ENCODE results near the gene TIGD7. TPM values are rescaled to one million over a fixed set of nuclear protein-coding genes. Genes with fewer than 3 reads are reported as not detected.

TIGD7 gene
- total RNA-seq, 2 experiments from 2014 or later, result 3.3 to 3.4 TPM

DNA sequence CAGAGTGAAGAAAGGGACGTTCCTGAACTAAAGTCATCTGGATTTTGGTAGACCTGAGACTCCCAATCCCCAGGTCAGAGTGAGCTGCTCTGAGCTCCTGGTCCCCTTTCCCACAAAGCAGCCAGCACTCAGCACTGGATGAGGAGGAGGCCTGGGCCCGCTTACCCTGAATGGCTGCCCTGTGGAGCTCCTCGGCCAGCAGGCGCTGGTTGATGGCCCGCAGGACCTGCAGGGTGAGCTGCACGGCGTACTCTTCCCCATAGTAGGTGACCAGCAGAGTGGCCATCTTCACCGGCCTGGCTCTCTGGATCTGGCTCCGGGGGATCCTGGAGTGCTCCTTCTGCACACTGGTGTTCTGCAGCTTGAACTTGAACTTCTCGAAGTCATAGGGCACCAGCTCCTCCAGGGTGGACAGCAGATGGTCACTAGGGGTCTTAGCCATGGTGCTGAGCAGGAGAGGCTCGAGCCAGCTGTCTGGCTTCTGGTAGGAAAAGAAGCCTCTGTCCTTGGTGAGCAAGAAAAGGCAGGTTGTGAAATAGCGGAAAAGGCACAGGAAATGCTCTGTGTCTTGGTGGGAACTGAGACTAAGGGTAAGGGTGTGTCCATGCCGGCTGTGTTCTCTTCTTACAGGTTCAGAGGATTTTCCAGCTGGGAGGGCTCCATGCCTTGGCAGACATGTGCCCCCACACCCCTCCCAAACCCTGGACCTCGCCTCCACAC is 48.9 kb downstream of the TIGD7 start, which contains the start of gene MEFV:
Gene MEFV (minus strand): TSS at position 488 of the 720 bp plus-strand sequence. CDS start 46 bp downstream, at position 442.
- ChIA-PET CTCF (interaction anchor here (1.5 kb wide), 1 partner anchor 11 kb away, joined by 8 read pairs; no protein-coding TSS in a partner anchor), POLR2A (no interaction called here)
- no peak within 1 kb of the TSS for H3K4me3 Mint-ChIP-seq
- H3K27ac Mint-ChIP-seq, result no peak within 1 kb of the TSS
- no peaks in the 10 kb centered on the region for H3K4me1 Mint-ChIP-seq (ENCODE audit: low read depth)
- H3K27me3 Mint-ChIP-seq, result no peaks in the 10 kb centered on the region
- no peaks in the 10 kb centered on the region for H3K9me3 Mint-ChIP-seq
- intact Hi-C loops (cut with micrococcal nuclease), result no loop called here
- no peak for DNase-seq
- H3K36me3 Mint-ChIP-seq, result no peaks in the 10 kb centered on the region

DNA sequence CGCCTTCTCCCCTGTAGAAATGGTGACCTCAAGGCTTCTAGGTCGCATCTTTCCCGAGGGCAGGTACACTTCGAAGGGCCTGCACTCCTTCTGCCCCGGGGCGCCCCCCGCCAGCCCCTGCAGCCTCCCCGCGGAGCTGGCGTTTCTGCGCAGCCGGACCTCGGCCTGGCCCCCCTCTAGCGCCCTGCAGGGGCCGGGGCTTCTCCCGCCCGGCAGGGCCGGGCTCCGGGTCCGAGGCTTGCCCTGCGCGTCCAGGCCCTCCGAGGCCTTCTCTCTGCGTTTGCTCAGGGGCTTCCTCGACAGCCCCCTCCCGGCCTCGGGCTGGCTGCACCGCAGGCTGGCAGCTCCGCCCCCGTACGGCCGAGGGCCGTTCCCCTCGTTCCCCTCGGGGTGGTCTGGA is 50.9 kb downstream of the TIGD7 start:
- ChIA-PET CTCF (no interaction called here), POLR2A (no interaction called here)
- Mint-ChIP-seq H3K27me3 (no peaks in the 10 kb centered on the region), H3K36me3 (no peaks in the 10 kb centered on the region), H3K4me1 (ENCODE audit: low read depth) (no peaks in the 10 kb centered on the region), H3K27ac (no peak overlapping the region), H3K9me3 (no peaks in the 10 kb centered on the region), H3K4me3 (no peak overlapping the region)
- DNase-seq, result no peak
- intact Hi-C loops (cut with micrococcal nuclease), result no loop called here

DNA sequence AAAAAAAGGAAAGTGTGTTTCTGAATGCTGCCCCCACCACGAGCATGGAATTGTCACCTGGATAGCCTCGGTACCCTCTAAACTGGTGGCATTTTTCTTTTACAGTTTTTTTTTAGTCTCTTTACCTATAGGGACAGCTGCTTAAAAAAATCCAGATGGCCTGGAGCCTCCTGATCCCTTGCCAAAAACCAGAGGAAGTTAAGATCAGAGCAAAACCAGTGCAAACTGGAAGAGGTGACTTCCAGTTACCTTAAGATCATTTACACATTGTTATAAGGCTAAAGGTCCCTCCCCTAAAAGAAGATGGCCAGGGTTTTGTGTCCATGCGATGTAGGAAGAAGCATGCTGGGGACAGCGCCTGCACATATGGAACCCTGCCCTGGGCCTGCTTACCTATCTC is 52.3 kb downstream of the TIGD7 start:
- H3K27ac Mint-ChIP-seq, result no peak overlapping the region
- no peaks in the 10 kb centered on the region for H3K4me1 Mint-ChIP-seq (ENCODE audit: low read depth)
- H3K36me3 Mint-ChIP-seq, result no peaks in the 10 kb centered on the region
- H3K9me3 Mint-ChIP-seq, result no peaks in the 10 kb centered on the region
- H3K4me3 Mint-ChIP-seq, result no peak overlapping the region
- POLR2A ChIA-PET, result no interaction called here
- DNase-seq, result no peak
- intact Hi-C loops (cut with micrococcal nuclease), result no loop called here
- H3K27me3 Mint-ChIP-seq, result no peaks in the 10 kb centered on the region
- CTCF ChIA-PET, result no interaction called here

DNA sequence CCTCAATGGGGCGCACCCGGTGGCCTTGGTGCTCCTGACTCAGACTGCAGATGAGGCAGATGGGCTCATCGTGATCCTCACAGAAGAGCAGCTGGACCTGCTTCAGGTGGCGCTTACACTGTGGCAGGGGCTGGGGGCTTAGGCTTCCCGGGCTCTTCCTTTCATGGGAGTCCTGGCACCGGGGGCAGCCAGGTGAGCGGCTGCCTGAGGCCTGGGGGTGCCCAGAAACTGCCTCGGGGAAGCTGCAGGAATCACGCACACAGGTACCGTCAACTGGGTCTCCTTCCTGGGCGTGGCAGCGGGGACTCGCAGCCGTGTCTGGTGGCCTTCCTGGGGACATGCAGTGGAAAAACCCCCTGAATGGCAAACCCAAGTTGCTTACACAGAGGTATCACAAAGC is 55.8 kb downstream of the TIGD7 start:
- ChIA-PET CTCF (no interaction called here), POLR2A (no interaction called here)
- intact Hi-C loops (cut with micrococcal nuclease), result no loop called here
- Mint-ChIP-seq H3K9me3 (no peaks in the 10 kb centered on the region), H3K4me3 (no peak overlapping the region), H3K36me3 (no peaks in the 10 kb centered on the region), H3K27me3 (peaks cover 1% of the 10 kb centered on the region), H3K27ac (no peak overlapping the region), H3K4me1 (ENCODE audit: low read depth) (no peaks in the 10 kb centered on the region)
- DNase-seq, result no peak

DNA sequence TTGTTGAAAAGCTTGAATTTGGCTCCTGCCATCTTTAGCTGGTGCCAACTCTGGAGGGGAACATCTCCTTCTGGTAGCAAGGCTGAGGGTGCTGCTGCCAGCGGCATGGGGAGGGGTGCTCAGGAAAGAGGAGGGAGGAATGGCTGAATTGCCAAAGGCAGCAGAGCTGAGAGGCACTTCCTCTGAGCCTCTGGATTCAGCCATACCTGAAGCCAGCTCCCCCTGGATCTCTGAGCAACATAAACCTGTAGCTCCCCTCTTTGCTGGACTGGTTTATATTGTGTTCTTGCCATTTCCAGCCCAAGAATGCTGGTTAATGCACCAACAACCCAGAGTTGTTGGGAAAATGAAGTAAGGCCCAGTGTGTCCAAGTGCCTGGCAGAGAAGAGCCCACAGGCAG is 56.2 kb downstream of the TIGD7 start:
- CTCF ChIA-PET, result no interaction called here
- no peak overlapping the region for H3K27ac Mint-ChIP-seq
- H3K27me3 Mint-ChIP-seq, result peaks cover 1% of the 10 kb centered on the region
- DNase-seq, result no peak
- POLR2A ChIA-PET, result no interaction called here
- H3K36me3 Mint-ChIP-seq, result no peaks in the 10 kb centered on the region
- no peaks in the 10 kb centered on the region for H3K4me1 Mint-ChIP-seq (ENCODE audit: low read depth)
- intact Hi-C loops (cut with micrococcal nuclease), result no loop called here
- H3K4me3 Mint-ChIP-seq, result no peak overlapping the region
- H3K9me3 Mint-ChIP-seq, result no peaks in the 10 kb centered on the region

Other genes starting within 250 kb of the TIGD7 start
- gene IL32, start 239.8 kb downstream of the TIGD7 start, total RNA-seq, result 1,000 to 10,000 TPM; 2,504 to 2,532 TPM
- gene ZSCAN10, start 206.1 kb downstream of the TIGD7 start, total RNA-seq, result under 1 TPM in 1 of 2 experiments, not detected in 1; 0.19 TPM
- gene ZNF205, start 192.8 kb downstream of the TIGD7 start, total RNA-seq, result under 1 TPM in 1 of 2 experiments, not detected in 1; 0.21 TPM
- 1 to 10 TPM; 9.0 TPM for gene ZNF213, start 170.4 kb downstream of the TIGD7 start, total RNA-seq
- gene OR1F1, start 117.2 kb downstream of the TIGD7 start, total RNA-seq, result not detected
- gene ZNF200, start 70.3 kb downstream of the TIGD7 start, total RNA-seq, result 10 to 100 TPM; 10.6 to 11.5 TPM
- under 1 TPM; 0.07 to 0.17 TPM for gene MEFV, start 48.8 kb downstream of the TIGD7 start, total RNA-seq
- gene ZNF263, start 21.9 kb downstream of the TIGD7 start, total RNA-seq, result 10 to 100 TPM; 13.2 to 13.5 TPM
- 10 to 100 TPM; 19.3 to 20.0 TPM for gene ZNF75A, start 67 bp upstream of the TIGD7 start, total RNA-seq
- not detected for gene OR2C1, start 50.5 kb upstream of the TIGD7 start, total RNA-seq
- 10 to 100 TPM; 10.9 to 11.9 TPM for gene ZSCAN32, start 95.6 kb upstream of the TIGD7 start, total RNA-seq
- gene ZNF174, start 95.8 kb upstream of the TIGD7 start, total RNA-seq, result 1 to 10 TPM; 6.0 to 7.3 TPM
- gene ZNF597, start 138.1 kb upstream of the TIGD7 start, total RNA-seq, result 1 to 10 TPM; 1.6 to 2.1 TPM
- 10 to 100 TPM; 26.9 to 34.1 TPM for gene NAA60, start 138.2 kb upstream of the TIGD7 start, total RNA-seq
- not detected for gene C16orf90, start 190.1 kb upstream of the TIGD7 start, total RNA-seq
- gene CLUAP1, start 195.6 kb upstream of the TIGD7 start, total RNA-seq, result 10 to 100 TPM; 17.6 to 21.0 TPM